Measurements from ENCODE around the gene HSD17B8. TPM values are rescaled to one million over a fixed set of nuclear protein-coding genes. Genes with fewer than 3 reads are reported as not detected.

HSD17B8 gene
- total and polyA plus RNA-seq, 4 donors: 7.8 to 24.8 (median 9.5) TPM

DNA sequence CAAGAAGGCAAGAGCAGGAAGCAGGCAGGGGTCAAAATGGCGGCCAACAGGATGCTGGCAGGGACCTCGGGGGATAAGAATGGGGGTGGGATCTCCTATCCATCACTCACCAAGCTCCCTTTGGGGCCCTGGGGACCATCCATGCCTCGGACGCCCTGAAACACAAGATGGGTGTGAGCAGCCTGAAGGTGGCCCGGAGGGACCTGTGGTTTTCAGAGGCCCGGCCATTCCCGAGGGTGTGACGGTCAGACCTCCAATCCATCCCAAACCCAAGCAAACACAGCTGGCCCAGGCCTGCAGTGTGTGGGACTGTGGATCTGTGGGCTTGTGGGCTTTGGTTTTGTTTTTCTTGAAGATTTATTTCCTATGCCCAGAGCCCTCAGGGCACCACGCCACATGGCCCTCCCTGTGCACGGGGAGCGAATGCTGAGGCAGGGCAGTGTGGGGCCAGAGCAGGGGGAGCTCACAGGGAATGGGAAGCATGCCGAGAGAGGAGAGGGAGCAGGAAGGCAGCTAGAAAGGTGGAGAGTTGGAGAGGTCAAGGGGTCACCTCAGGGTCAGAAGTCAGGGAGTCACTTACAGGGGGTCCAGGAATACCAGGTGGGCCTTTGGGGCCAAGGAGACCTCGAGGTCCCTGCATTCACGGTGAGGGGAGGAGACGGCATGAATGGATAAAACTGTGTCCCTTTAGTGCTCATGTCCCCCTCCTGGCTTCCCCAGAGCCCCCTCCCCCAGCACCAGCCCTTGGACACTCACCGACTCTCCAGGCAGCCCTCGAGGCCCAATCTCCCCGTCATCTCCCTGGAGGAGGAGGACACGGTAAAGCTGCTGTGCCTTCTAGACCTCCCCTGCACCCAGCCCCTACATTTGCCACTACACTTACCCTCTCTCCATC, 26.7 kb upstream of the HSD17B8 start:
- DNase-seq (ENCODE audit: low read depth in 4 of 6, low spot score in 6 of 6): no peak
- Histone ChIP-seq H3K4me3 (ENCODE audit: low read depth, low read length) (no peak overlapping the region), H3K36me3 (ENCODE audit: control insufficient read depth, insufficient read depth, low read length) (peaks cover 36% of the 10 kb centered on the region), H3K27me3 (ENCODE audit: control insufficient read depth, insufficient read depth, low read length) (no peaks in the 10 kb centered on the region), H3K27ac (ENCODE audit: low read depth, low read length) (no peak overlapping the region), H3K9me3 (ENCODE audit: control insufficient read depth, insufficient read depth, low read length) (no peaks in the 10 kb centered on the region), H3K4me1 (ENCODE audit: control insufficient read depth, insufficient read depth, low read length) (no peaks in the 10 kb centered on the region)
- 62% methylated on average over 9 of the region's 19 CpGs for WGBS (ENCODE audit: insufficient coverage)

DNA sequence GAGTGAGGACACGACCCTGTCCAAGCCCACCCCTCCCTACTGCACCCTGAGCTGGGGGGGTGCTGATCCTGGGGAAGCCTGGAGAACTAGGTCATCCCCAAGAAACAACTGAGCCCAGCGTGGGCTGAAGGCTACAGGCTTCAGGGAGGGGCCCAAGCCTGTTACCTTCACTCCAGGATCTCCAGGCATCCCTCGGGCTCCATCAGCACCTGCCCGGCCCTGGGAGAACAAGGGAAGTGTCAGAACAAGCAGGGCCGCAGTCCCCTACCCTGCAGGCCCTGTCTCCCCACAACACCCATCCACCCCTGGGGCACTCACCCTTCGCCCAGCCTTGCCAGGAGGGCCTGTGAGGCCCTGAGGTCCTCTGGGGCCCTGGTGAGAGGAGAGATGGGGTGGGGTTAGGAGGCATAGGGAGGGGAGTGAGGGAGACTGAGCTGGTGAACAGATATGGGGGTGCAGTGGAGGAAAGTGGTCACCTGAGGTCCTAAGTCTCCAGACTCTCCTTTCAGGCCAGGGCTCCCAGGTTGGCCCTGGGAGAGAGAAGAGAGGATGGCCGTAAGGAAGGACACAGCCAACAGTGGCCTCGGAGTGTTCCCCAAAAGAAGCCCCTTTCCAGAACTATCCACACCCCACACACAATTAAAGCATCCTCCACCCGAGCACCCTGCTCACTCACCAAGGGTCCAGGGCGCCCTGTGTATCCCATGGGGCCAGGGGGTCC, 25.5 kb upstream of the HSD17B8 start:
- no peak overlapping the region for H3K27ac ChIP-seq (ENCODE audit: low read depth, low read length)
- no peak for DNase-seq (ENCODE audit: low read depth in 4 of 6, low spot score in 6 of 6)
- no peaks in the 10 kb centered on the region for H3K9me3 ChIP-seq (ENCODE audit: control insufficient read depth, insufficient read depth, low read length)
- no peaks in the 10 kb centered on the region for H3K27me3 ChIP-seq (ENCODE audit: control insufficient read depth, insufficient read depth, low read length)
- 80% methylated on average over 5 of the region's 10 CpGs for WGBS (ENCODE audit: insufficient coverage)
- no peaks in the 10 kb centered on the region for H3K4me1 ChIP-seq (ENCODE audit: control insufficient read depth, insufficient read depth, low read length)
- no peak overlapping the region for H3K4me3 ChIP-seq (ENCODE audit: low read depth, low read length)
- H3K36me3 ChIP-seq (ENCODE audit: control insufficient read depth, insufficient read depth, low read length): peaks cover 26% of the 10 kb centered on the region

DNA sequence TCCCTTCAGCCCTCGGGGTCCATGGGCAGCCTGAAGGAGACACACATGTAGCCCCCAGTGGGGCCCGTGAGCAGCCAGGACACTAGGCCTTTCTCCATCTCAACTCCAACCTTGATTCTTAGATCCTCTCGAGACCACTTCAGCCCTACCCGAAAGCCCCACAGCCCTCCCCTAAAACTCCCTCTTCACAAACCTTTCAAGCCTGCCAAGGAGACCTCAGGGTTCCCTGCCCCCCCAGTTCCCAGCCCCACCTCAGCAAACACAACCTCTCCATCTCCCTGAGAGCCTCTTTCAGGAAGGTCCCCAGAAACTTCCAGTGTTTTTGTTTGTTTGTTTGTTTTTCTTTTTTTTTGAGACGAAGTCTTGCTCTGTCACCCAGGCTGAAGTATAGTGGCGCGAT, 23.3 kb upstream of the HSD17B8 start:
- Histone ChIP-seq H3K36me3 (ENCODE audit: control insufficient read depth, insufficient read depth, low read length) (peaks cover 28% of the 10 kb centered on the region), H3K4me3 (ENCODE audit: low read depth, low read length) (no peak overlapping the region), H3K9me3 (ENCODE audit: control insufficient read depth, insufficient read depth, low read length) (no peaks in the 10 kb centered on the region), H3K4me1 (ENCODE audit: control insufficient read depth, insufficient read depth, low read length) (no peaks in the 10 kb centered on the region), H3K27me3 (ENCODE audit: control insufficient read depth, insufficient read depth, low read length) (no peaks in the 10 kb centered on the region), H3K27ac (ENCODE audit: low read depth, low read length) (no peak overlapping the region)
- WGBS (ENCODE audit: insufficient coverage): 74% methylated on average over 4 of the region's 7 CpGs
- DNase-seq (ENCODE audit: low read depth in 4 of 6, low spot score in 6 of 6): no peak

DNA sequence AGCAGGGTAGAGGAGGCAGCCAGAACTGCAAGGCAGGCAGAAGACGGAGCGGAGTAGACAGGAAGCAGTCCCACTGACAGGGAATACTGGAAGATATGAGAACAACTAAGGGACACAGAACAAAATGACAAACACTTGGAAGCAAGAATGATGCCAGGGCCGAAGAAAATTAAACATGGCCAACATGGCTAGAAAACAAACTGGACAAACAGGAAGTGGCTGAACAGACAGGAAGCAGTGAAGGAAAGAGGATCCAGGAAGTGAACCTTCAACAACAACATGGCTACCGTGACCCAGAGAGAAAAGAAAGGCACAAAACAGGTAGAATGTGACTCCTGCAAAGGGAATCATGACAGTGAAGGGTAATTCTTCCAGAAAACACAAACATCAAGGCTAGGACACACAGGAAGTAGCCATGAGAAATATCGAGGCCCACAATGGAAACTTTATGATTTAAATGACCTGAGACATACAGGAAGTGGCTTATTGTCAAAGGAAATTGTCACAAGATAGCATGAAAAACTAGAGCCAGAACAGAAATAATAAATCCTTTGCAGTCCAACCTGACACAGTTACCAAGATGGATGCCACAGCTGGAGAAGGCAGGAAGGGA, 21.3 kb upstream of the HSD17B8 start:
- H3K4me1 ChIP-seq (ENCODE audit: control insufficient read depth, insufficient read depth, low read length): no peaks in the 10 kb centered on the region
- no peak for DNase-seq (ENCODE audit: low read depth in 4 of 6, low spot score in 6 of 6)
- H3K27ac ChIP-seq (ENCODE audit: low read depth, low read length): no peak overlapping the region
- H3K27me3 ChIP-seq (ENCODE audit: control insufficient read depth, insufficient read depth, low read length): no peaks in the 10 kb centered on the region
- no peak overlapping the region for H3K4me3 ChIP-seq (ENCODE audit: low read depth, low read length)
- H3K9me3 ChIP-seq (ENCODE audit: control insufficient read depth, insufficient read depth, low read length): no peaks in the 10 kb centered on the region
- 97% methylated on average over 4 of the region's 5 CpGs for WGBS (ENCODE audit: insufficient coverage)
- H3K36me3 ChIP-seq (ENCODE audit: control insufficient read depth, insufficient read depth, low read length): peaks cover 22% of the 10 kb centered on the region

DNA sequence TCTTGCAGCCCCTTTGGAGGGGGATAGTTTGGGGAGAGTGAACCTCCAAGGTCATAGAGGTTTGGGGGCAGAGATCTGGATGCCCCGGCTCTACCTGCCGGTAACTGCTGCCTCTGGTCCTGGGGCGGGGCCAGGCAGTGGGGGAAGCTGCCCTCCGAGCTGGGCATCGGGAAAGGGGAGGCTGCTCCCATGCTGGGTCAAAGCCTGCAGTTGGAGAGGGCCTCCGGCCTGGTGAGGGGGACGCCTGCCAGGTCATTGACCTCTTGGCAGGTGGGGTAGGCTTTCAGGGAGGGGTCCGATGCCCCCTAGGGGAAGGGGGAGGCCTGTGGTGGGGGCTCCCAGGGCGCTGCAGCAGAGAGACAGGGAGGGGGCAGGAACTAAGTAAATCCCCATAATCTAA, 19.3 kb upstream of the HSD17B8 start:
- WGBS (ENCODE audit: insufficient coverage): 58% methylated on average over 7 of the region's 9 CpGs
- H3K27me3 ChIP-seq (ENCODE audit: control insufficient read depth, insufficient read depth, low read length): no peaks in the 10 kb centered on the region
- H3K9me3 ChIP-seq (ENCODE audit: control insufficient read depth, insufficient read depth, low read length): no peaks in the 10 kb centered on the region
- peaks cover 12% of the 10 kb centered on the region for H3K36me3 ChIP-seq (ENCODE audit: control insufficient read depth, insufficient read depth, low read length)
- no peak for DNase-seq (ENCODE audit: low read depth in 4 of 6, low spot score in 6 of 6)
- H3K27ac ChIP-seq (ENCODE audit: low read depth, low read length): no peak overlapping the region
- H3K4me3 ChIP-seq (ENCODE audit: low read depth, low read length): no peak overlapping the region
- H3K4me1 ChIP-seq (ENCODE audit: control insufficient read depth, insufficient read depth, low read length): no peaks in the 10 kb centered on the region

DNA sequence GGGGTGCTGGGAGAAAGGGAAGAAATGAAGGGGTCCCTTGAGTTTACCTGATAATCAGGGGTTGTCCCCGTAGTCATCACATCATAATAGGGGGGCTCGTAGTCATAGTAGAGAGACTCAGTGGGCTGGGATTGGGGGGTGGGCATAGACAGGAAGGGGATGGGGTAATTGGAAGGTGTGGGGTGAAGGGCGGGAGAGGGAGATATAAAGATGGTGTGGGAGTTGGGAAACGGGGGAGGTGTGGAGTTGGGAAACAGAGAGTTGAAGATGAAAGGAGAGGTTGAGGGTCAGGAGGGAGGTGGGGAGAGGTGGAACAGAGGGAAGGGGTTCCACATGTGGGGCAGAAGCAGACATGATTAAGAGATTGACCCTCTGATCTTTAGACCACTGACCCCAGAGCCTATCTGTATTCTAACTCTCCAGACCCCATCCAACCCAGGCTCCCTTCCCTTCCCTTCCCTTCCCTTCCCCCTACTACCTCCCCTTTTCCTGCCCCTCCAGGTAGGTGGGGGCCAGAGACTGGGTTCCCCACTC, 18.7 kb upstream of the HSD17B8 start:
- Histone ChIP-seq H3K9me3 (ENCODE audit: control insufficient read depth, insufficient read depth, low read length) (no peaks in the 10 kb centered on the region), H3K36me3 (ENCODE audit: control insufficient read depth, insufficient read depth, low read length) (peaks cover 12% of the 10 kb centered on the region), H3K4me1 (ENCODE audit: control insufficient read depth, insufficient read depth, low read length) (no peaks in the 10 kb centered on the region), H3K4me3 (ENCODE audit: low read depth, low read length) (no peak overlapping the region), H3K27ac (ENCODE audit: low read depth, low read length) (no peak overlapping the region), H3K27me3 (ENCODE audit: control insufficient read depth, insufficient read depth, low read length) (no peaks in the 10 kb centered on the region)
- no peak for DNase-seq (ENCODE audit: low read depth in 4 of 6, low spot score in 6 of 6)
- 74% methylated on average over 4 of the region's 4 CpGs for WGBS (ENCODE audit: insufficient coverage)

DNA sequence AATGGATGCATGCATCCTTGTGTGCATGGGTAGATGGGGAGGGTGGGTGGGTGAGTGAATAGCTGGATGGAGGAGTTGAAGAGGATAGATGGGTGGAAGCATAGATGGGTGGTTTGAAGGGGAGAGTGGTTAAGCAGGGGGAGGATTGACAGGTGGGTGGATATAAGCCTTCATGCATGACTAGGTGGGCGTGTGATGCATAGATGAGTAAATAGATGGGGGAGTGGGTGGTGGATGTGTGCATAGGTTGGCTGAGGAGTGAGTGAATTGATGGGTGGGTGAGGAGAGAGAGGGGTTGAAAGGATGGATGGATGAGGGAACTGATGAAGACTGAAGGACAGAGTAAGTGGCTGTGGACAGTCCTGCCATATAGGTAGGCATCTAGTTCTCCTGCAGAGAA, 16.6 kb upstream of the HSD17B8 start:
- WGBS (ENCODE audit: insufficient coverage): 87% methylated on average over 1 of the region's 1 CpG
- H3K36me3 ChIP-seq (ENCODE audit: control insufficient read depth, insufficient read depth, low read length): peaks cover 12% of the 10 kb centered on the region
- no peaks in the 10 kb centered on the region for H3K9me3 ChIP-seq (ENCODE audit: control insufficient read depth, insufficient read depth, low read length)
- peaks cover 6% of the 10 kb centered on the region for H3K27me3 ChIP-seq (ENCODE audit: control insufficient read depth, insufficient read depth, low read length)
- no peak for DNase-seq (ENCODE audit: low read depth in 4 of 6, low spot score in 6 of 6)
- no peak overlapping the region for H3K4me3 ChIP-seq (ENCODE audit: low read depth, low read length)
- H3K27ac ChIP-seq (ENCODE audit: low read depth, low read length): no peak overlapping the region
- peaks cover 20% of the 10 kb centered on the region for H3K4me1 ChIP-seq (ENCODE audit: control insufficient read depth, insufficient read depth, low read length)

DNA sequence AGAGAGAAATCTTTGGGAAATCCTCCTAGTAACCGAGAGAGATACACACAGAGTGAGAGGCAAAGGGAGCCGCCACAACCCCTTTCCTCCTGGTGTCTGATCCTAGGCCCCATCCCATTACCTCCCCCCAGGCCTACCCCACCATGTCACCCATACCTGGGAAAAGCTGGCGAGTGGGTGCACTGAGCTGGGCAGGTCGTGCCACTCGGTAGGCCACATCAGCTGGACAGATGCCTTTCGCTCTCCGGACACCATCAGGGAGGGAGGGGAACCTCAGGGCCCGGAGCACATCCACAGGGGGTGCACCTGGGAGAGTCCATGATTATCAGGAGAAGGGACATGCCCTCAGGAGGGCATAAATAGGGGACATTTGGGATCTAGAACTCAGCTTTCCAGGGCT, 15.3 kb upstream of the HSD17B8 start:
- no peak overlapping the region for H3K27ac ChIP-seq (ENCODE audit: low read depth, low read length)
- 82% methylated on average over 8 of the region's 8 CpGs for WGBS (ENCODE audit: insufficient coverage)
- H3K4me1 ChIP-seq (ENCODE audit: control insufficient read depth, insufficient read depth, low read length): peaks cover 30% of the 10 kb centered on the region
- no peak overlapping the region for H3K4me3 ChIP-seq (ENCODE audit: low read depth, low read length)
- H3K27me3 ChIP-seq (ENCODE audit: control insufficient read depth, insufficient read depth, low read length): peaks cover 6% of the 10 kb centered on the region
- peaks cover 20% of the 10 kb centered on the region for H3K36me3 ChIP-seq (ENCODE audit: control insufficient read depth, insufficient read depth, low read length)
- no peak for DNase-seq (ENCODE audit: low read depth in 4 of 6, low spot score in 6 of 6)
- H3K9me3 ChIP-seq (ENCODE audit: control insufficient read depth, insufficient read depth, low read length): no peaks in the 10 kb centered on the region

DNA sequence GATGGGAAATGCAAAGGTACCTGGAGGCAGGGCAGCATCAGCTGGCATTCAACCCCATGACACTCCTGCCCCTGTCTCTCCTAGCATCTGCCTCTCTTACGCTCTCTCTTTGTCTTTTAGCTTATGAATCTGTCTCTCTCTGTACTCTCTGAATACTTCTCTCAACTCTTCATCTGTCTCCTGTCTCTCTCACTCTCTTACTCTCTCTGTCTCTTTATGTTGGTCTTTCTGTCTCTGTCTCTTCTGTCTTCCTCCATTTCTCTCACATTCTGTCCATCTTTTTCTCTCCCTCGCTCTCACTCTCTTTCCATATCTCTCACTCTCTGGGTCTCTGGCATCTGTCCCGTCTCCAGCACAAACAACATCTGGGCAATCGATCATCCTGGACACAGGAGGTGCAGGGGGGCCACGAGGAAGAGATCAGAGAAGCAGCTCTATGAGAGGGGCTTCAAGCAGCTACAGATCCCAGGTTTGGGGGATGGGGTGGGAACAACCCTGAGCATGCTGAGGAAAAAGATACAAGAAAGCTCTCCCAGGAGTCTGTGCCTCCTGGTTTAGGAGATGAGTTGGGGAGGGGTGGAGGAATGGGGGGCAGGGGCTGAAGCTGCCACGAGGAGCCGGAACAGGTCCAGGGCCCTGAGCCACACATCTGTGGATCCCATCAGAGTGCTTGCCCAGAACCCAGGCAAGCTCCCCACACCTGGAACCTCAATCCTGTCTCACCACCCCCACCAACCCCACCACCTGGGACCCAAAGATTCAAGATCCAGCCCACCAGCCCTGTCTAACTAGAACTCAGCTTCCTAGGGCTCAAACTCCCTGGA, 14.6 kb upstream of the HSD17B8 start:
- no peaks in the 10 kb centered on the region for H3K9me3 ChIP-seq (ENCODE audit: control insufficient read depth, insufficient read depth, low read length)
- peaks cover 30% of the 10 kb centered on the region for H3K4me1 ChIP-seq (ENCODE audit: control insufficient read depth, insufficient read depth, low read length)
- H3K4me3 ChIP-seq (ENCODE audit: low read depth, low read length): no peak overlapping the region
- WGBS (ENCODE audit: insufficient coverage): 77% methylated on average over 3 of the region's 7 CpGs
- DNase-seq (ENCODE audit: low read depth in 4 of 6, low spot score in 6 of 6): no peak
- peaks cover 27% of the 10 kb centered on the region for H3K36me3 ChIP-seq (ENCODE audit: control insufficient read depth, insufficient read depth, low read length)
- H3K27me3 ChIP-seq (ENCODE audit: control insufficient read depth, insufficient read depth, low read length): peaks cover 6% of the 10 kb centered on the region
- H3K27ac ChIP-seq (ENCODE audit: low read depth, low read length): no peak overlapping the region

All from spinal cord (tissue), 10 donors.